ENCODE data around the gene THY1.
"Not testable (repeated sequence)": the region's sequence is repeated elsewhere in the genome, so short reads cannot be mapped to it uniquely, and the experiment has no call there.

THY1 gene

DNA sequence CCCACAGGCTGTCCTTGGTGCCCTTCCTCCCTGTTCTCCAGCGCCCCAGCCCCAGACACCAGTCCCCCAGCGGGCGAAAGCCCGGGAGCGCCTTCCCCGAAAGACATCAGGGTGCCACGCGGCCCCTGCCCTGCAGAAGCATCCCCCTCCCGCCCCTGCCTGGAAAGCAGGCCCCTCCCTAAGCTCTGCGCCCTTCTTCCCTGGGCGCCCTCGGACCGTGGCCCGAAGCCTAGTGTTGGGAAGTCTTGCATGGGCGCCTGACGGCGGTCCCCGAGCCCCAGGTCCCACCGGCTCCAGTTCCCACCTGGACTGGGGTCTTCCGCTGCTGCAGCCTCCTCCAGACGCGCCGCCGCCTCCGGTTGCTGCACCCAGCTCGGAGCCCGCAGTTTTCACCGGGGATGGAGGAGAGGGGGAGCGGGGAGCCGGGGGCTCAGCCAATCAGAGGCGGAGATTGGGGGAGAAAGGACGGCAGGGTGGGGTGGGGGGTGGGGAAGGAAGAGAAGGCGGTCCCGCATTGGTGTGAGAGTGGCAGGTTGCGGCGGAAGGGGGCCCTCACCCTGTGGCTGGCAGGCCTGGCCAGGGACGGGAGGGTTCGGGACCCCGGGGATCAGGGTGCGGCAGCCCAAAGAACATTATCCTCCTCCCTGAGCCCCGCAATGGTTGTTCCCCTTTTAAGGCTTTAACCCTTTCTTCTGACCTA is at the start of gene THY1:
THY1 (minus strand) TSS at position 364 of the 700 bp plus-strand sequence. CDS start 2,267 bp downstream, outside the sequence.
- DNase-seq (ENCODE audit: low read depth in 2 of 2): no peak

DNA sequence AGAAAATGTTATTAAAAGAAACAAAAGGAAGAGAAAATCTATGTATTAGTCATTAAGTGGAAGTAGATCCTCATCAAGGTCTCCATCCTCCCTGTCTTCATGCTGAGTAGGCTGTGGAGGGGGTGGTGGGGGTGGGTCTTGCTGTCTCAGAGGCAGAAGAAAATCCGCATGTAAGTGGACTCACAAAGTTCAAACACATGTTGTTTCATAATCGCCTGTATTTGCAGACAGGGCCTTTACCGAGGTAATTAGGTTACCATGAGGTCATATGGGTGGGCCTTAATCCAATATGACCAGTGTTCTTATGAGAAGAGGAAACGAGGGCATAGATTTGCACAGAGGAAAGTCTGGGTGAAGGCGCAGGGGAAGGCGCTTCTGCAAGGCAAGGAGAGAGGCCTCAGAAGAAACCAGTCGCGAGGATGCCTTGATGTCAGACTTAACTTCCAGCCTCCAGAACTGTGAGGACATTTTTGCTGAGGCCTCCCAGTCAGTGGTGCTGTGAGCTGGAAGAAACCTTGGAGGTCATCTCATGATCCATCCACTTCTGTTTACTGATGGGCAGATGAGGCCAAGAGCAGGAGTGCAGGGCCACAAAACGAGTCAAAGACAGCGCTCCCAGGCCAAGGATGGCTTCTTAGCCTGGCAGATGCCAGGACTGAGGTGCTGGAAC is 49.3 kb upstream of the THY1 start:
- no peak for DNase-seq (ENCODE audit: low read depth in 2 of 2)

DNA sequence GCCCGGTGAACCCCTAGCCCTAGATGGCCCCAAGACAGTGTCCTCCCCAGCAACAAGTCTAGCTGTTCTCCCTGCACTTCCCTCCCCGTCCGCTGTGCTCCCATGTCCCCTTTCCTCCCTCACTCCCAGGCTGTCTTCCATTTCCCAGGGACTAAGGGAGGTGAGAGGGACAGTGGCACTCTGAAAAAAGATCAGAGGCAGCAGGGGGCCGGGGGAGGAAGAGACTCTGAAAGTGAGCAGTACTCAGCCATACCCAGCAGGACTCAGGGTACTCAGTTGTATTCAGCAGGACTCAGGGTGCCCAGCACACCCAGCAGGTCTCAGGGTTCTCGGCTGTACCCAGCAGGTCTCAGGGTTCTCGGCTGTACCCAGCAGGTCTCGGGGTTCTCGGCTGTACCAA is 48.4 kb upstream of the THY1 start:
- DNase-seq (ENCODE audit: low read depth in 2 of 2): no peak

DNA sequence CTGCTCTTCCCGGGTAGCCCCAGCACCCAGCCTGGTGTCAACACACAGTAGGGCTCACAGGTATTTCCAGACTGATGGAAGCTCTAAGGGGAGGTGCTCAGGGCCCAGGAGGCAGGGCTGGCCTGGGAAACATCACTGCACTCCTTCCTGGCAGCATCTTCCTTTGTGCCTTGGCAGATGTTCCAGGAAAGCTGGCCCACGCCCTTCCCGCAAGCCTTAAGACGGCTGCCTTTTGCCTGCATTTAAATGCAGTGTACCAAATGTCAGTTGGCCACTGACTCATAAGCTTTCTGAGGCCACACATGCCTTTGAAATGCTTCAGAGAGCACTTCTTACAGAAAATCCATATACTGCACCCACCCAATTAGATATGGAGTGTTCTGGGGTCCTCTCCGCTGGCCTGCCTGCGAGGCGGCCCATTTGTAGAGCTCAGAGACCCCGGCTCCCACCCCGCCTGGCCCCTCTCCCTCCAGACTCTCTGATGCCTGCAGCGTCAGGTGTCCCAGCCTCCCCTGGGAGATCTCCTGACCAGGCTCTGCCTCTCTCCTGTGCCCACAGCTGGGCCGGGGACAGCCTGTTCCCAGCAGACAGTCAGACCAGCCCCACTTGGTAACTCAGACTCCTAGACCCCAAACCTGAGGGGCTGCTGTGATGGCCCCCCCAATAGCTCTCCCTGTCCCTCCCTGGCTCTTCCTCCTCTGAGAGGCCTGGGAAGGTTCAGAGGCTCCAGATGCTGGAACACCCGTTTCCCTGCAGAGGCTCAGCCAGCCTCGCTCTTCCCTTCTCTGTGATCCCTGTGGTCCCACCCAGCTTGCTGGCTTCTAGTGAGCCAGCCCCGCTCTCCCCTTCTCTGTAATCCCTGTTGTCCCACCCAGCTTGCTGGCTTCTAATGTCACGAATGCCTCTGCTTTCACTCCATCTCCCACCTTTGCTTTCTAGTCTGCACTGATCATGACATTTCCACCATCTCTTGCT is 47.6 kb upstream of the THY1 start:
- DNase-seq (ENCODE audit: low read depth in 2 of 2): no peak

DNA sequence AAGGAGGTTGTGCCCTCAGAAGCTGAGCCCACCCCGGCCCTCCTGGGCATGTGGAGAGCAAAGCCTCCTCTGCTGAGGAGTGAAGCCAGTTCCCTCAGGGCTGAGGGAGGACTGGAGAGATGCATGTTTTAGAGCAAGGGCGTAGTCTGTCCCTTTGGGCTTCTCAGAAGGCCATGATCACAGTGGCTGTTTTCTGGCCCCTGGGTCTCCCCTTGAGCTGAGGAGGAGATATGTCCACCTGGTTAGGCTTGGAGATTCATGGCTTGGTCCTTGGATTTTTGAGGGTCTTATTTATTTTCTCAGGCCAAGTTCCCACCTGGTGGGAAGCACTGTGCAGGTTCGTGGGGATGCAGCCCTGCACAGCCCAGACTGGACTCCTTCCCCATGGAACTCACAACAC is 46.5 kb upstream of the THY1 start:
- DNase-seq (ENCODE audit: low read depth in 2 of 2): no peak

DNA sequence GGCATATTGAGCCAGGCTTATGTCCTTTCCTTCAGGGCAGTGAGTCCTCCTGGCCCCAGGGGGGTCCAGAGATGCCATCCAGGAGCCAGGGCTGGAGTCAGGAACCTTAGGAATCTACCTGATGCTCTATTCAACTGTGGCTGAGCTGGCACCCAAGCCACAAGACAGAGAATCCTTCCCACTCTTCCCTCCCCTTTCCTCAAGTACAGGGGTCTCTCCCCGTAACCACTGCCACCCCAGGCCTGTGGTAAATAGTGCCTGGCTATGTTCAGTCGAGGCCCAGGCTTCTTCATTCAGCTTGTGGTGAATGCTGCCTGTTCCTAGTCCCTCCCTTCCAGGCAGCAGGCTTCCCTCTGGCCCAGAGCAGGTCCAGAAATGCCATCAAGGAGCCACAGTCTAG is 45.5 kb upstream of the THY1 start:
- no peak for DNase-seq (ENCODE audit: low read depth in 2 of 2)

DNA sequence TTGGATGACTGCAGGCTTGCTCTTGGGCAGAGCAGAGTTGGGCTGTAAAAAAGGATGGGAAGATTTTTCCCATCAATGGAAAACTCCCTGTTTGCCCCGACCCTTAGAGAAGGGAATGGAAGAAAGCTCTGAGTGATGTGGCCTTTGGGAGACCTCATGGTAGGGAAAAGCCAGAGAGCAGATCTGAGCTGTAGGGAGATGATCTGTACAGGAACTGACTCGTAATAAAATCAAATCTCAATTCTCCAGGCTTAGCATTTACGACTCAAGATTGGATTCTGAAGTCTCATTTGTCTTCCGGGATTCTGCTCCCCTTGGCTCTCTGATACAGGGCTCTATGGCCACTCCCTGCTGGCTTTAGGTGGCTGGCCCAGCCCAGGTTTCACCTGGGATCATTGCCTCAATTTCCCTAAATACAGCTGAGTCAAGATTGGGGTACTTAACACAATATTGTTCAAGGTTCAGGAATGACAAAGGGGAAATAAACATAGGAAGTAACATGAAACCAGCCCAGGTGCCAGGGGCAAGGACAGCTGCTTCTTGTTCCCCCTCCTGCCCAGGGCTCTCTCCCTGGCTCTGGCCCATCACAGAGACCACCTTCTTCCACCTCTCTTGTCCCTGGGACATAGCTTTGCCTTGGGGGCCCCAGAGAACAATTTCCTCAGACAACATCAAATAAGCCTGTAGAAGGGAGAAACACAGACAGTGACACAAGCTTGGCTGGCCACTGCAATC is 38.4 kb upstream of the THY1 start:
- no peak for DNase-seq (ENCODE audit: low read depth in 2 of 2)

DNA sequence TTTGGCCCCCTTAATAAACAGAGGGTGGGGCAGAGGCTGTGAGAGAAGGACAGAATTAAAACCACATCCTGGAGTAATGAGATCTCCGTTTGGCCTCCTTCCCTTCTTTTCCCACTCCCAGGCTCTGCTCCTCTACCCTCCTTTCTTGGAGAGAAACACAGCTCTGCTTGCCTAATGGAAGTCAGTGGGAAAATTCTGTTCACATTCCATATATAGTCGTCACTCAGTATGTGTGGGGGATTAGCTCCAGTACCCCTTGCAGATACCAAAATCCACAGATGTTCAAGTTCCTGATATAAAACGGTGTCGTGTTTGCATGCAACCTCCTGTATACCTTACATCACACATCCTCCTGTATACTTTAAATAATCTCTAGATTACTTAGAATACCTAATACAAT is 37.6 kb upstream of the THY1 start:
- DNase-seq (ENCODE audit: low read depth in 2 of 2): no peak

DNA sequence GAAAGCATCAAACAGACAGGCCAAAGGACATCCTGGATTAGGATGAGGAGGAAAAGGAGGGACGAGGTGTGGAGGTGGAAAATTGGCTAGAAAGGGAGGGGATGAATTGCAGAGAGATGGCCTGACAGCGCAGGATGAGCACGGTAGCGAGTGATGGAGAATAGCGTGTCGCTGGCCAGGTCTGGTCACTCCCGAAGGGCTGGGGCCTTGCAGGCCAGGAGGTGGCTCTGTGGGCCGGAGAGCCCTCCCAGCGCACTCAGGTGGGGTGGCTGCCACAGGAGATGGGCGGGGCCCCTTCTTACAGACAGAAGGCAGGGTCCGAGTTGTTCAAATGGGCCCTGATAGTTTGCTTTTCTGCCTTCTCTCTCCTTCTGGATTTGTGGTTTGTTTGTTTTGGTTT is 37.1 kb upstream of the THY1 start:
- DNase-seq (ENCODE audit: low read depth in 2 of 2): no peak

DNA sequence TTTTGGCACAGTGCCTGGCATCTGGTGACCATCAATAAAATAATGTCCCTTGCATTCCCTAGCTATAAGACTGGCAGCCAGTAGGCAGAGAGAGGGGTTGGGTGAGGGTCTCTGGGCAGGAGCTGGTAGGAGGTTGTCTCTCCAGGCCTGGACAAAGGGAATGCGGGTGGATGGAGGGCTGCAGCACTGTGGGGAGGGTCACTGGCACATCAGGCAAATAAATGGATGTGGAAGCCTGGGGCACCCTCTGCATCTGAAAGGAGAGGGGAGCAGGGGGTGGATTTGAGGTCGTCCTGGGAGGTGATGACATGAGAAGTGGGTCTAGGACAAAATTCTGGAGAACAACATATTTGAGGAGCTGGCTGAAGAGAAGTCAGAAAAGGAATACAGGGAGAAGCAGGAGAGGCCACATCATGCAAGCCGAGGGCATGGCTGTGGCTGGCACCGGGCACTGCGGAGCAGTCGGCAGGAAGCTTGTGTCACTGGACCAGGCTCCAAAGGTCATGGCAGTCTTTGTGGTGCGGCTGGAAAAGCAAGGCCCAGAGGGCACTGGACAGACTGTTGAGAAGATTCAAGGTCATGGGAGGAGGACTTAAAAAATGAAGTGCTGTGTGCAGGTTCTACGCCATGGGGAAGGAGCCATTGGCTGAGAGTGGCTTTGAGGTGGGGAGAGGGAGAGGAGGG is 36.5 kb upstream of the THY1 start:
- DNase-seq (ENCODE audit: low read depth in 2 of 2): no peak

DNA sequence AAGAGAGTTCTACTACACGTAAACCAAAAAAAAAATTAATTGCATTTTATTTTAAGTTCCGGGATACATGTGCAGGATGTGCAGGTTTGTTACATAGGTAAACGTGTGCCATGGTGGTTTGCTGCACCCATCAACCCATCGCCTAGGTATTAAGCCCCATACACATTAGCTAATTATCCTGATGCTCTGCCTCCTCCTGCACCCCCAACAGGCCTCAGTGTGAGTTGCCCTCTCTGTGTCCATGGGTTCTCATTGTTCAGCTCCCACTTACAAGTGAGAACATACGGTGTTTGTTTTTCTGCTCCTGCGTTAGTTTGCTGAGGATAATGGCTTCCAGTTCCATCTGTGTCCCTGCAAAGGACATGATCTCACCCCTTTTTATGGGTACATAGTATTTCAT is 32.7 kb upstream of the THY1 start:
- not testable (repeated sequence) for DNase-seq (ENCODE audit: low read depth in 2 of 2)

DNA sequence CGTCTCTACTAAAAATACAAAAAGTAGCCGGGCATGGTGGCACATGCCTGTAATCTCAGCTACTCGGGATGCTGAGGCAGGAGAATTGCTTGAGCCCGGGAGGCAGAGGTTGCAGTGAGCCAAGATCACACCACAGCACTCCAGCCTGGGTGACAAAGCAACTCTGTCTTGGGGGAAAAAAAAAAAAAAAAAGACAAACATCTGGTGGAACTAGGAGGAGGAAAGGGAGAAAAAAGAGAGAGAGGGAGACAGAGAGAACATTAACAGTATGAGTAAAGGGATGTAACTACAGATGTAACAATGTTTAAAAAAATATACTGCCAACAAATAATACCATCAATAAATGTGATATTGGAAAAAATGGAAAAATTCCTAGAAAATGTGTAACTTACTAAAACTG is 32.3 kb upstream of the THY1 start:
- not testable (repeated sequence) for DNase-seq (ENCODE audit: low read depth in 2 of 2)

DNA sequence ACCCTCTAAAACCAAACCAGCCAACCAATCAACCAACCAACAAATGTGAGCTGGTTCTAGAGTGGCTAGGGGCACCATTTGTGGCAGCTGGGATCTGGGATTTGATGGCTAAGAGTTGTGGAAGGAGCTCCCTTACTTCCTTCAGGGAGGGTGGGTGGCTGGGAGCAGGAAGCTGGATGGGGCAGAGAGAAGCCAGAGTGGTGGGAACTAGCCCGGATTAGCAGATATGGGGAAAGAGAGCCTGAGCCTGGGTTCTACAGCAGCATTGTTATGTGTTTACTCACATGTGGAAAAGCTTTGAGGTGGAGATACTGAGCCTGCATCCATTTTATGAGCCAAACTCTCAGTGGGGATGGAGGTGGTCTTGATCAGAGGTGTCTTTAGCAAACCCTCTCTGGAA is 30.9 kb upstream of the THY1 start:
- DNase-seq (ENCODE audit: low read depth in 2 of 2): no peak

DNA sequence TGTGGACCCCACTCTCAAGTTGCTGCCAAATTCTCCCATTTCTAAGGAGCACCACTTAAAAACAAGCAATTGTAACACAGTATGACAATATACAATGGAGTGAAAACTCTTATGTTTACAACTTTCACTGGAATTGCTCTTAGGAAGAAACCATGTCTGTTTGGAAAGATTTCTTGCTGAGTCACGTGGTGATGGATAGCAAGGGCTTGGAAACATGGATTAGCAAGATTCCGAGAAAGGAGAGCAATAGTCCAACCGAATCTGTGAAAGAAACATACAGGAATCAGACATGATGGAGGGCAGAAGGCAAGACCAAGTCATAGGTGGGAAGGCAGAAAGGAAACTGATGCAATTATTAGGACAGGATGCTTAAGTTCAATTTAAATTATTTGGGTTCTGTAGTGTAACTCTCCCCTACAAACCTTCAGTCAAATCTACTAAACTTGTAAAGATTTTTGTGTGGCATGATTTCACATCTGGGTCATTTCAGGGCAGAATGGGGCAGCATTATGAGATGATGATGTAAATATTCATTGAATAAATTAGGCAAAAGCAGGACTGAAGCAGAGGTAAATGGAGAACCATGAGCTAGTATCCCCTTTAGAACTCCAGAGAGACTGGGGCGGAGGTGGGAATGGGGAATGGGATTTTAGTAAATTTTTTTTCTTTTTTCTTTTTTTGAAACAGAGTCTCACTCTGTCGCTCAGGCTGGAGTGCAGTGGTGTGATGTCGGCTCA is 27.8 kb upstream of the THY1 start:
- no peak for DNase-seq (ENCODE audit: low read depth in 2 of 2)

DNA sequence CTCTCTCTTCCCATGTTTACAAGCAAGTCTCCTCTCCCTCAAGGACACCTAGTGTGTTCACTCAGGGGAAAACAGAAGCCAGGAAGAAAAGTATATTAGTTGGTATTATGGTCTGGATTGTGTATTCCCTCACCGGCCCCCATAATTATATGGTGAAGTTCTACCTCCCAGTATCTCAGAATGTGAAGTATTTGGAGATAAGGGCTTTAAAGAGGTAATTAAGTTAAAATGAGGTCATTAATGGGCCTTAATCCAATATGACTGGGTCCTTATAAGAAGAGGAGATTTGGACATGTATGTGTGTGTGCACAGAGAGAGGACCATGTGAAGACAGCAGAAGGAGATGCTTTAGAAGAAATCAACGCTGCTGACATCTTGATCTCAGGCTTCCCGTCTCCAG is 26.5 kb upstream of the THY1 start:
- no peak for DNase-seq (ENCODE audit: low read depth in 2 of 2)

DNA sequence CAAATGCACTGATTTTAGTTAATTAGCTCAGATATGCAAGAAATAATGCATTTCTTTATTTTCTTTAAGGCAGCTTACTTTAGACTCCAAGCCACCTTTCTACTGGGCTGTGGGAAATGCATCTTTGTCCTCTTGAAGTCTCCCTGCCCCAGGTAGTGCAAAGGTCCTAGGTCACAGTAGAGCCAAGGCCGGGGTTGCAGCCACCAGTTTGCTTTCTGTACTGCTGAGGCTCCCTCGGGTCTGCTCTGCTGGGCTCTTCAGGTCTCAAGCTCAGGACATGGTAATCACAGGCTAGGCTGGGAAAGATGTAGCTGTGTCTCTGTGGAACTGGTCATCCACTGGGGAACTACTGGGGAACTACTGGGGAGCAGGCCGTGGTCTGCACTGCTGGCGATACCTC is 25.4 kb upstream of the THY1 start:
- no peak for DNase-seq (ENCODE audit: low read depth in 2 of 2)

DNA sequence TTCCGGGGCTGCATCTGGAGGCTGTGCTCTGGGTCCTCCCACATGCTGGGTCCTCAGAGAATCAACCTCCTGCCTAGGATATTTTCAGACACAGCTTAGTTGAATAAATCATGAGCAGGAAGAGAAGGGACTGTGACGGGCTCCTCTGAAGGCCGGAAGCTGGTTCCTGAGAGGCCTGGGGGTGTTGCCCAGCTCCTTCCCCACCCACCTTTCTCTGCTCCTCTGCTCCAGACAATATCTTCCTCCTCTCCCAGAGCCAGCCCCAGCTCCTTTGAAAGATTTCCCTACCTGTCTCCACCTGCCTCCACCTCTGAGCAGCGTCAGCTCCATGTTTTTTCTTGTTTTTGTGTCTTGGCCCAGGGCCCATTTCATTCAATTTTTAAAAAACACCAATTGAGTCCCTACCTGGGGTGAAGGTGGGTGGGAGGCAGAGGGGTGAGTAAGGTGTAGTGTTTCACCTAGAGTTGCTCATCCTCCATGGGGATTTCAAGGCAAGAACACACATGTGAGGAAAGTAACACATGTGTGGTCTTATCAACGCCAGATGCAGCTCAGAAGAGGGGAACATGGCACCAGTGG is 24.8 kb upstream of the THY1 start:
- no peak for DNase-seq (ENCODE audit: low read depth in 2 of 2)

DNA sequence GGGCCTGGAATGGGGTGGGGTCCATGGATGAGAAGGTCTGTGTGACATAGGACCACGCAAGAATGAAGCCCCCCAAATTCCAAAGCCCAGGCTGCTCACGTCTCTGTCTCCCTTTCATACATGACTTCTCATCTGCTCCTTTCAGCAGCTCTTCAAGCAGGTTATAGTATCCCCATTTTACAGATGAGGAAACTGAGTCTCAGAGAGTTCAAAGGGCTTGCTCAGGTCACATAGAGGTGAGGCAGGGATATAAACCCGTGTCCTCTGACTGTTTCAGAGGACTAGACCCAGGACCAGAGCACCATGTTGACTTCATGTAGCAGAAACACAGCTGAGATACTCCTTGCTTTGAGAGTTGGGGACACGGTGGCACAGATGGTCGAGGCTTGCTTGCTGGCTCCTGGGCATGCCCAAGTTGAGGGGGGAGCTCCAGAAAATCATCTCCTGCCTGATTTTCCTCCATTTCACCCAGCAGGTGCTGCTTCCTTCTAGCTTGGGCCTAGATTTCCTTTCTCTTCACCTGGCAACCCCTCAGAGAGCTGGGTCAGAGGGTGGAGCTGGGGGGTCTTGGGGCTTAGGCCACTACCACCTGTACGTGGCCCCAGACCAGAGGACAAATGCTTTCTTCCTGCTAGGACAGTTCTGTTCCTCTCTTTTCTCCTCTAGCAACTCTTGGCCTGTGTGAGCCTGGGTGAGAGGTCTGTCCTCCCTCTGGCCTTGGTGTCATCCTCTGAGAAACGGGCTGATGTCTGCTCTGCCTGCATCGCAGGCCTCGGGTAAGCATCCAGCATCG is 24.1 kb upstream of the THY1 start:
- no peak for DNase-seq (ENCODE audit: low read depth in 2 of 2)

DNA sequence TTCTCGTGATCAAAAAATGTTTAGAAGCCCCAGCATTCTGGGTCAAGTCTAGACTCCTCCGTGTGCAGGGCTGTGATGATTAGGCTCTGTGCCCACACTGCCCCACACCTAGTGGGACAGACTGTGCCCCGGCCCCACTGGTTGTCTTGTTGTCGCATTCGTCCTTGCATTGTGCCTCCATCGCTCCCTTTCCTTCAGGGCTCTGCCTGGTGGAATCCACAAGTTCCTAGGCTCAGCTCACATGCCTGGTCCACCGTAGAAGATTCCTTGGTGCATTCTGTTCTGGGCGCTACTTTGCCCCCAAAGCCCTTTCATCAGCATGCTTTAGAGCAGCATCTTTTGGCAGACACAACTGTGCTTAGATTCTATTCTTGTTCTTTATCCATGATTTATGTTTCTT is 23.5 kb upstream of the THY1 start:
- no peak for DNase-seq (ENCODE audit: low read depth in 2 of 2)
